GM18502 (cell line): ENCODE results near the gene PSAPL1.

Experiments
- ATAC-seq: cut with Tn5 transposase; IDR thresholded peaks from one replicate; pipeline ENCODE4 v1.9.1; 2021; ENCODE audit warnings: mild to moderate bottlenecking; ENCODE audit not compliant: unreplicated experiment, poor library complexity

Gene PSAPL1

GRCh38 chr4:7432531-7433375 lies 2.0 kb downstream of the PSAPL1 start:
- ATAC-seq = no peak

DNA sequence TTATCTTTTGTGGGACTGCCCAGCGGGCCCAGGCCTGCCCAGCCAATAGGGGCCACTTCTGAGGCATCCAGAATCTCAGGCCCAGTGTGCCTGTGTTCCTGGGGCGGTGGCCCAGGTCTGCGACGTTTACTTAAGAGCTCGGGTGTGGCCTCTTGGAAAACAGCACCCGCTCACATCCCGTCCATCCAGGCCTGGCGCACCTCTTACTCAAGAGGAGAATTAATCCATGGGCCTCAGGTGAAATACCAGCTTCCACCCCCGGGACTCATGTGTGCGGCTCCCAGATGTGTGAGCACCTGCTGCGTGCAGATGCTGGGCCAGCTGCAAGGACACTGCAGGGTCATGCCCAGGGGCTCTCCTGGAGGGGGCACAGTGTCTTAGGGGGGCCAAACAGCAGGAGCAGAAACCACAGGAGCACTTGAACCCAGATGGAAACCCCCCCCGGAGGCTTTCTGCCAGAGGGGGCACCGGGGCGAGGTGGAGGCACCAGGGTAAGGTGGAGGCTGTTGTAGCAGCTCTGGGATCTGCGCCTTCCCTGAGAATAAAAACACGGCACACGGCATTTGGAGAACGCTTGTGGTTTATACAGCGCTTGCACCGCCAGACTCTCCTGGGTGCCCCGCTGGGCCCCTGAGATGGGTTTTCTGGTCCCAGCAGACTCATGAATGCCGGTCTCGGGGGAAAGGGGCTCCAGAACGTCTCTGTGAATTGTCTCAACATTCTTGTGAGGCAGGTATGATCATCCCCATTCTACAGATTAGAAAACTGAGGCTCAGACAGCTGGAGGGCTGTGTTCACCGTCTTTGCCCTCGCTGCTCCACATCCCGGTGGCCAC lies 2.8 kb downstream of the PSAPL1 start:
- no peak for ATAC-seq

GRCh38 chr4:7430965-7431695 lies 3.6 kb downstream of the PSAPL1 start:
- ATAC-seq = no peak

DNA sequence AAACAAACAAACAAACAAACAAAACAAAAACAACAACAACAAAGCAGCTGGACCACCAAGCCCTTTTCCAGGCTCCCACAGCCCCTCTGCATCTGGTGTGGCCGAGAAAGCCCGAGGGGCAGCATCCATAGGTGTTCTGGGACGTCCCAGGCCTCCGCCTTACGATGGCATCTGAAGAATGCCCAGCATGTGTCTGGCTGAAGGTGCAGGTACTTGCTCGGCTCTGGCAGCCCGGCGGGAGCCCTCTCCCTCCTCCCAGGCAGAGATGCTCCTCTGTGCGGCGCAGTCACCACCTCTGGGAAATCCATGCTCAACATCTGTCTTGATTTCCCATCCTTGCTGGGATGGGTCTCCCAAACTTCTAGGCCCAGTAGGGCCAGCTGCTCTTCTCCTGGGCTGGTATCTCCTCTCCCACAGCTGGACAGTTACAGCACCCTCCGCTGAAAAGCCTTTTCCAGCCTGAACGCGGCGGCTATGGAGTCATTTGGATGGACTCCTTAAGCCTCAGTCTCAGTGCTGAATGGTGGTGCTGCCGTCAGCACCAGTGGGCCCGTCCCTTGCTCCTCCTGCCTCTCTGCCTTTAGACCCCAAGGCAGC lies 4.3 kb downstream of the PSAPL1 start:
- no peak for ATAC-seq

DNA sequence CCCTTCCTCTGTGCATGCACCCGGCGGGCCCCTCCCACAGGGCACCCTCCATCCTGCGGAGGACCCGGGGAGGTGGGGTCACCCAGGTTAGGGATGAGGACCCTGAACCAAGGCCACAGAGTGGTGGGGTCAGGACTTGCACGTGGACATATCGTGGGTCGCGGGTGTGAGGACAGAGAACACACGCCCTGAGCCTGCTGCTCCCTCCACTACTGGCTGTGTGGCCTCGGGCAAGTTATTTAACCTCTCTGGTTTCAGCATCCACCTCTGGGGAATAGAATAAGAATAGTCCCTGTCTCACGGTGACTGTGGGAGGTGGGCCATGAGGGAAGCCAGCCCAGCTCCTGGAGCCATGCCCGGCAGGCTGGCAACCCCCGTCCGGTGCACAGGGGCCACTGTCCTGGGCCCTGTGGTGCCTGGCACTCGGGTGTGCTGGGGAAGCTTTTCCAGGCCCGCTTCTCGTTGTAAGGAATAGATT lies 5.1 kb downstream of the PSAPL1 start:
- no peak for ATAC-seq

- no peak for ATAC-seq
Observed at GRCh38 chr4:7429069-7429416, 5.7 kb downstream of the PSAPL1 start.

- no peak for ATAC-seq
Observed at GRCh38 chr4:7428261-7429068, 6.3 kb downstream of the PSAPL1 start.

GRCh38 chr4:7427831-7428260 lies 6.9 kb downstream of the PSAPL1 start:
- no peak for ATAC-seq

- no peak for ATAC-seq
Observed at GRCh38 chr4:7427361-7427760, 7.4 kb downstream of the PSAPL1 start.

- ATAC-seq = no peak
Observed at GRCh38 chr4:7426525-7427171, 8.1 kb downstream of the PSAPL1 start.

DNA sequence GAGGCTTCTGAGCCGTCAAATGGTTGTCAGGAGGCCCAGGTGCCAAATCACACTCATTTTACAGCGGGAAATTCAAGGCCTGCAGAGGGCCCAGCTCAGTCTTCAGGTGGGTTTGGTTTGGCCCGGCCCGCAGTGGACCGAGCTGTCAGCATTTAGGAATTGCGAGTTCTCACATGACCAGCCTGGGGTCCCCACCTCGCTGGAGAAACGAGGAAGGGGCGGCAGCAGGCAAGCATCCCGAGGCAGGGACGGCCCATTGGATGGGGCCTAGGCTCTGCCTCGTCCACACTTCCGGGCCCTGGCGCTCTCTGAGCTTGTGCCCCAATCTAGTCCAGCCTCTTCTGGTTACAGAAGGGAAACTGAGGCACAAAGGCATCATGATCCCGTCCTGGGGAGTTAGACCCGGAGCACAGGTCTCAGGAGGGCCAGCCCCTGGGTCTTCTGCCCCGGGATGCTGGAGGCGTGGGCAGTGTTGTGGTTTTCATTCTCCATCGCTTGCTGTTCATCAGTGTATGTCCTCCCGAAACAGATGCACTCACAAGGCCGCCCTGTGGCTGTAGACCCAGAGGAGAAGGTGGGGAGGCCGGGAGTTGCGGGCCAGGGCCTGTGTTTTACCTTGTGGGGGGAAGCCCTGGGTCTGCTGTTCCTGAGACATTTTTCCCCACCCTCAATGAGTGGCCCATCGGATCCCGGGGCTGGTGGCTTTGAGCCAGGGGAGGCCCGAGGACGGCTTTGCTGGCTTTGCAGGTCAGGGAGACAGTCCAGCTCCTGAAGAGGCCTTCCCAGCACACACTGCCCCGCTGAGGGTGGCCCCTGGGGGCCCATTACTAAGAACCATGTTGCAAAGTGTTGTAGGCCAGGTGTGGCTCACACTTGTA lies 8.9 kb downstream of the PSAPL1 start:
- no peak for ATAC-seq

GRCh38 chr4:7425124-7425523 lies 9.6 kb downstream of the PSAPL1 start:
- no peak for ATAC-seq

DNA sequence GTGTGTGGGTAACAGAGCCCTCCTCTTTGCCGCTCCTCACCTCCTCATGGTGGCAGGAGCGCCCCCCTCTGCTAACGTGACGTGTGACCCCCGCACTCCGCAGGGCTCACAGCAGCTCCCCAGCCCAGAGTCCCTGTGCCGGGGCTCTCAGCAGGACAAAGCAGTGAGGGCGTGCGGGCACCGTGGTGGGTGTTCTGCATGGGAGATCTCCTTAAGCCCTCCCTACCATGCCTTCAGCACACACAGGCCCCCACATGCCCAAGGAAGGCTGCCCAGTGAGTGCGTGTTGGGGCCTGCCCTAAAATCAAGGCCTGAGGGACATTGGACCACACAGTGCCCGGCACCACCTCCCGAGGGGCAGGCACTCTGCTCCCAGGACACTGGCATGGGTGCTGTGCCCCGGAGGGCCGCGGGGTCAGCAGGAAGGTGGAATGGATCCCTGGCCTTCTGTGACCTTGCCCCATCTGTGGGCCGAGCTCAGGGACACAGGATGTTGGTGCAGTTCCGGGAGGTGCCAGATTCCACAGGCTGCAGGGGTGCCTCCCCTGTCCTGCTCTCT lies 10.1 kb downstream of the PSAPL1 start:
- no peak for ATAC-seq

GRCh38 chr4:7423801-7424552 lies 10.8 kb downstream of the PSAPL1 start:
- no peak for ATAC-seq

DNA sequence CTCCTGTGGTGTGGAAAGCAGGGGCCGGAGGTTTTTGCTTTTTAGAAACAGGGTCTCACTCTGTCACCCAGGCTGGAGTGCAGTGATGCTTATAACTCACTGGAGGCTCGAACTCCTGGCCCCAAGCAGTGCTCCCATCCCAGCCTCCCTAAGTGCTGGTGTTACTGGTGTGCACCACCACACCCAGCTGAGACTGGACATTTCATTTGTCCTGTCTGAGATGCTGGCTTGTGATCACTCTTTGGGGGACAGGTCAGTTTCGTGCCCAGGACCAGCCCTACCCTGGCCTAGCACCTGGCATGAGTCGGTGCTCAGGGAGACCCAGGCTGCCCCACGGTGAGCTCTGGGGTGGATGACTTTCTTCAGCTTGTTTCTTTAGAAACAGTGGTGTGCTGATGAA lies 11.3 kb downstream of the PSAPL1 start:
- no peak for ATAC-seq

- no peak for ATAC-seq
Observed at GRCh38 chr4:7422898-7423180, 11.9 kb downstream of the PSAPL1 start.

DNA sequence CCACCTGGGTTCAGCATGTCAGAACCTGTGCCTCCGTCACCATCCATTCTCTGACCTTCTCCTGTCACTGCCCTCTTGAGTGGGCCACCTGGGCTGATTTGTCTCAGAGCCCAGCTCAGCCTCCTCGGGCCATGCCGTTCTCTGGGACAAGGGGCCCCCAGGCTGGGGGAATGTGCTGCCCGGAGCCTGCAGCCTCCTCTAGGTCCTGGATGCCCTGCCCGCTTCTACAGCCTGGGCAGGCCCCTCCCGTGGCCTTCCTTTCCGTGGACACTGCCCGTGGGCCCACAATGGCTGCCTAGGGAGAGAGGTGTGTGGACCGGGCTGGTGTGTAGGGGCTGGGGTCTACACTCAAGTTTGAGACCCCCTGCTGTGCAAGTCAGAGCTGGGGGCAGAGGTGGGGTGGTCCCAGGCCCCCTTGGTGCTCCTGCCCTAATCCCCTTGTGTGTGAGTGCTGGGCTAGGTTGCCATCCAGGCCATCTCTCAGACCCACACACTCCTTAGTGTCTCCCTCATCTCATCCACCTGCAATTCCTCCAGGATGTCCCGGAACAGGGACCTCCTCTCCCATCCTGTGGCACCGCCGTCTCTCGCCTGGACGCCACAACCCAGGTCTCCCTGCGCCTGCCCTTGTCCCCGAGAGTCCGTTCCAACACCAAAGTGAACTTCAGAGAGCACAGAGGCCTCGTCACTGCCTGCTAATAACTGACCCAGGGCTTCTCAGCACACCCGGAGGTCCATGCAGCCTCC lies 12.4 kb downstream of the PSAPL1 start:
- ATAC-seq = no peak
